Measurements from ENCODE around the gene CHI3L1.

CHI3L1 gene

DNA sequence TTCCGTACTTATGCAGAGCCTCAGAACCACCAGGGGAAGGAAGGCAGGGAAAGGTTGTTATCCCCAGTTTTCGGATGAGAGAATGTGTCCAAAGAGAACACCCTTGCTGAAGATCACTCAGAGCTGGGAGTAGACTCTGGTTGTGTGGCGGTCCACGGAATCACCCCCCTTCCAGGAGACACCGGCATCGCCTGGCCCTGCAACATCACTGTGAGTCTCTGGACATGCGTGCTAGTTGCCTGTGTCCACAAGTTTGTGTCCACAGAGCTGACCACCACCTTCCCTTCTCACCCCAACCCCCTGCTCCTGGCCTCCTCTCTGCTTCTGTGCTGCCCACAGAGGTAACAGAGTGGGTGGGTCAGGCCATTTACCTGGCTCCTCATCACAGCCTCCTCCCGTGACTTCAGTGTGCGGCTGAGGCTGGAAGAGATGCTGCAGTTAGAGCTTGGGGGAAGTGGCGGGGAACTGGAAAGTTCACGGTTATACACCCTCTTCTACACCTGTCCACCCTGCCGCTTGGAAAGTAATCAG, 18.2 kb downstream of the CHI3L1 start:
- TF ChIP-seq, protein P1, sequence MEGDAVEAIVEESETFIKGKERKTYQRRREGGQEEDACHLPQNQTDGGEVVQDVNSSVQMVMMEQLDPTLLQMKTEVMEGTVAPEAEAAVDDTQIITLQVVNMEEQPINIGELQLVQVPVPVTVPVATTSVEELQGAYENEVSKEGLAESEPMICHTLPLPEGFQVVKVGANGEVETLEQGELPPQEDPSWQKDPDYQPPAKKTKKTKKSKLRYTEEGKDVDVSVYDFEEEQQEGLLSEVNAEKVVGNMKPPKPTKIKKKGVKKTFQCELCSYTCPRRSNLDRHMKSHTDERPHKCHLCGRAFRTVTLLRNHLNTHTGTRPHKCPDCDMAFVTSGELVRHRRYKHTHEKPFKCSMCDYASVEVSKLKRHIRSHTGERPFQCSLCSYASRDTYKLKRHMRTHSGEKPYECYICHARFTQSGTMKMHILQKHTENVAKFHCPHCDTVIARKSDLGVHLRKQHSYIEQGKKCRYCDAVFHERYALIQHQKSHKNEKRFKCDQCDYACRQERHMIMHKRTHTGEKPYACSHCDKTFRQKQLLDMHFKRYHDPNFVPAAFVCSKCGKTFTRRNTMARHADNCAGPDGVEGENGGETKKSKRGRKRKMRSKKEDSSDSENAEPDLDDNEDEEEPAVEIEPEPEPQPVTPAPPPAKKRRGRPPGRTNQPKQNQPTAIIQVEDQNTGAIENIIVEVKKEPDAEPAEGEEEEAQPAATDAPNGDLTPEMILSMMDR (conservative IDR thresholded peaks at IDR 0.05; ENCODE audit: low read depth, low read length), result no peak
- no peaks in the 10 kb centered on the region for H4K20me1 ChIP-seq (ENCODE audit: insufficient read depth)
- H3K27me3 ChIP-seq (ENCODE audit: insufficient read depth, low read depth), result peaks cover 15% of the 10 kb centered on the region
- no peaks in the 10 kb centered on the region for H3K4me1 ChIP-seq (ENCODE audit: low read depth, poor library complexity, severe bottlenecking)
- H3K9ac ChIP-seq, result no peak overlapping the region
- H3K36me3 ChIP-seq (ENCODE audit: insufficient read depth), result no peaks in the 10 kb centered on the region
- H3K4me2 ChIP-seq, result no peak overlapping the region
- no peak overlapping the region for H3K27ac ChIP-seq
- H3K4me3 ChIP-seq (IDR thresholded peaks at IDR 0.05; ENCODE audit: insufficient read depth, low read depth, low read length), result no peak overlapping the region
- no peaks in the 10 kb centered on the region for H3K79me2 ChIP-seq (ENCODE audit: insufficient read depth, low read depth)
- H2AFZ ChIP-seq (ENCODE audit: low read depth), result no peak overlapping the region

DNA sequence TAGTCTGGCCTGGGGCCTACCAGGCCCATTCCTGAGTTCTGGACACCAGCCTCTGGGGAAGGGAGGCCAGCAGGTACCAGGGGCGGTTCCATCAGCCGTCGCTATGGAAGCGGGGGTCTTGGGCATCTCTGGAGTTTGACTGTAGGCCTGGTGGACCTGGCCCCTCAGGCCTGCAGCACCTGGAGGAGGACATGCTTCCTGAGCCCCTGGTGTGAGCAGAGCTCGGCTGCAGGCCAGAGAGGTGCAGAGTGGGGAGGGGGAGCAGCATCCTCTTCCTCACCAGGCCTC, 18.6 kb downstream of the CHI3L1 start:
- Histone ChIP-seq H2AFZ (ENCODE audit: low read depth) (no peak overlapping the region), H3K4me3 (IDR thresholded peaks at IDR 0.05; ENCODE audit: insufficient read depth, low read depth, low read length) (no peak overlapping the region), H3K4me1 (ENCODE audit: low read depth, poor library complexity, severe bottlenecking) (no peaks in the 10 kb centered on the region), H3K27me3 (ENCODE audit: insufficient read depth, low read depth) (peaks cover 19% of the 10 kb centered on the region), H3K36me3 (ENCODE audit: insufficient read depth) (no peaks in the 10 kb centered on the region), H3K27ac (no peak overlapping the region), H3K4me2 (no peak overlapping the region), H3K9ac (no peak overlapping the region), H4K20me1 (ENCODE audit: insufficient read depth) (no peaks in the 10 kb centered on the region), H3K79me2 (ENCODE audit: insufficient read depth, low read depth) (no peaks in the 10 kb centered on the region)
- TF ChIP-seq, protein P1 (conservative IDR thresholded peaks at IDR 0.05; ENCODE audit: low read depth, low read length), result no peak

DNA sequence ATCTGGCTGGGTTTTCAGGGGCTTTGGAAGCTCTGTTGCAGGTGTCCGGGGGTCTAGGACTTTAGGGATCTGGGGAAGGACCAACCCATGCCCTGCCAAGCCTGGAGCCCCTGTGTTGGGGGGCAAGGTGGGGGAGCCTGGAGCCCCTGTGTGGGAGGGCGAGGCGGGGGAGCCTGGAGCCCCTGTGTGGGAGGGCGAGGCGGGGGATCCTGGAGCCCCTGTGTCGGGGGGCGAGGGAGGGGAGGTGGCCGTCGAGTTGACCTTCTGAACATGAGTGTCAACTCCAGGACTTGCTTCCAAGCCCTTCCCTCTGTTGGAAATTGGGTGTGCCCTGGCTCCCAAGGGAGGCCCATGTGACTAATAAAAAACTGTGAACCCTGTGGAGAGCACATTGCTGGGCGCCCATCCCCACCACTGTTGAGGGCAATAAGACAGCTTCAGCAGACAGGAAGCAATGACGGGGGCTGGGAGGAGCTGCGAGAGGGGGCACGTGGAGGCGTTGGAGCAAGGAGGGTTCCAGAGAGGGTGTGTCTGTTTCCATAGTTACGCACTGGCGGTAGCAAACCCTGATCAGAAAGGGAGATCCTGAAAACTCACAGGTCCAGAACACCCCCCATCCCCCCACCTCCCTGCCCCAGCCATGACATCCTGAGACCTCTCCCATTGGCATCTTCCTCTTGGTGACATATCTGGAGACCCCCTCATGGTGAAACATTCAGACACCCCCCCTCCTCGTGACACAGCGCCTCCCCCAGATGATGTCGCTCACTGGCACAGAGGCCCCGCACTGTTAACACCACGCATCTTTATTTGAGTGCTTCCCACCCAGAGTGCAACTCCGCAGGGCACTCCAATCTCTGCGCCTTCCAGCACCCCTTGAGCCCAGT, 19.2 kb downstream of the CHI3L1 start:
- Histone ChIP-seq H3K4me1 (ENCODE audit: low read depth, poor library complexity, severe bottlenecking) (no peaks in the 10 kb centered on the region), H3K27ac (no peak overlapping the region), H3K4me3 (IDR thresholded peaks at IDR 0.05; ENCODE audit: insufficient read depth, low read depth, low read length) (no peak overlapping the region), H3K36me3 (ENCODE audit: insufficient read depth) (no peaks in the 10 kb centered on the region), H2AFZ (ENCODE audit: low read depth) (no peak overlapping the region), H3K79me2 (ENCODE audit: insufficient read depth, low read depth) (no peaks in the 10 kb centered on the region), H3K27me3 (ENCODE audit: insufficient read depth, low read depth) (peaks cover 19% of the 10 kb centered on the region), H3K9ac (no peak overlapping the region), H3K4me2 (no peak overlapping the region), H4K20me1 (ENCODE audit: insufficient read depth) (no peaks in the 10 kb centered on the region)
- TF ChIP-seq, protein P1 (conservative IDR thresholded peaks at IDR 0.05; ENCODE audit: low read depth, low read length), result no peak

DNA sequence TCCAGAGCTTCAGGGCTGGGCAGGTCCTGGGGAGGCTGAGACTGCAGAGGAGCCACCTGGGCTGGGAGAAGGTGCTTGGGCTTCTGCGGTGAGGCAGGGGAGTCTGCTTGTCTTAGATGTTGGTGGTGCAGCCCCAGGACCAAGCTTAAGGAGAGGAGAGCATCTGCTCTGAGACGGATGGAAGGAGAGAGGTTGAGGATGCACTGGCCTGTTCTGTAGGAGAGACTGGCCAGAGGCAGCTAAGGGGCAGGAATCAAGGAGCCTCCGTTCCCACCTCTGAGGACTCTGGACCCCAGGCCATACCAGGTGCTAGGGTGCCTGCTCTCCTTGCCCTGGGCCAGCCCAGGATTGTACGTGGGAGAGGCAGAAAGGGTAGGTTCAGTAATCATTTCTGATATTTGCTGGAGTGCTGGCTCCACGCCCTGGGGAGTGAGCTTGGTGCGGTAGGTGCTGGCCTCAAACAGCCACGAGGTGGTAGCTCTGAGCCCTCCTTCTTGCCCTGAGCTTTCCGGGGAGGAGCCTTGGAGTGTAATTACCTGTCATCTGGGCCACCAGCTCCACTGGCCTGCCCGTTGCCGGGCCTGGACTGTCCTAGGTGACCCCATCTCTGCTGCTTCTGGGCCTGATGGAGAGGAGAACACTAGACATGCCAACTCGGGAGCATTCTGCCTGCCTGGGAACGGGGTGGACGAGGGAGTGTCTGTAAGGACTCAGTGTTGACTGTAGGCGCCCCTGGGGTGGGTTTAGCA, 20.1 kb downstream of the CHI3L1 start:
- H3K27ac ChIP-seq, result no peak overlapping the region
- H3K4me2 ChIP-seq, result no peak overlapping the region
- H2AFZ ChIP-seq (ENCODE audit: low read depth), result no peak overlapping the region
- TF ChIP-seq, protein P1 (conservative IDR thresholded peaks at IDR 0.05; ENCODE audit: low read depth, low read length), result no peak
- H4K20me1 ChIP-seq (ENCODE audit: insufficient read depth), result no peaks in the 10 kb centered on the region
- H3K36me3 ChIP-seq (ENCODE audit: insufficient read depth), result no peaks in the 10 kb centered on the region
- no peak overlapping the region for H3K4me3 ChIP-seq (IDR thresholded peaks at IDR 0.05; ENCODE audit: insufficient read depth, low read depth, low read length)
- H3K79me2 ChIP-seq (ENCODE audit: insufficient read depth, low read depth), result no peaks in the 10 kb centered on the region
- H3K4me1 ChIP-seq (ENCODE audit: low read depth, poor library complexity, severe bottlenecking), result no peaks in the 10 kb centered on the region
- no peak overlapping the region for H3K9ac ChIP-seq
- peaks cover 19% of the 10 kb centered on the region for H3K27me3 ChIP-seq (ENCODE audit: insufficient read depth, low read depth)
